Right atrium auricular region (tissue), 2 donors: ENCODE measurements around the gene TMEM11. TPM values are rescaled to one million over a fixed set of nuclear protein-coding genes. Genes with fewer than 3 reads are reported as not detected.

Experiments
- DNase-seq: peaks from one replicate; pipeline ENCODE4 v3.0.0-alpha.2; 2019; ENCODE audit warnings: low spot score
- H3K27ac ChIP-seq, 2 donors: fragments of 200-600 bp; sonication (generic); 1 replicate in 1 of 2; 2 replicates in 1 of 2; pipeline ENCODE4 v1.5.1; 2016 to 2019
- H3K27me3 ChIP-seq, 2 donors: fragments of 200-600 bp; sonication (generic); one replicate each; pipeline versions ENCODE4 v1.5.1 to v1.6.0; 2017 to 2019
- H3K36me3 ChIP-seq: fragments of 200-600 bp; sonication (generic); one replicate; pipeline ENCODE4 v1.5.1; 2016
- H3K4me1 ChIP-seq, 2 donors: fragments of 200-600 bp; sonication (generic); one replicate each; pipeline versions ENCODE4 v1.5.1 to v1.6.0; 2017 to 2019
- H3K4me3 ChIP-seq, 2 donors: fragments of 200-600 bp; sonication (generic); 1 replicate in 1 of 2; 2 replicates in 1 of 2; pipeline ENCODE4 v1.5.1; 2017 to 2019; ENCODE audit warnings: mild to moderate bottlenecking in 1 of 2, moderate library complexity in 1 of 2
- H3K9me3 ChIP-seq, 2 donors: fragments of 200-600 bp; sonication (generic); one replicate each; pipeline ENCODE4 v1.5.1; 2019
- total RNA-seq, 2 donors: library from RNA; depleted of rRNA; stranded (reverse); fragments of >200 nt; gene quantifications; one replicate each; pipeline ENCODE4 v1.1.0, GENCODE V29; 2016
- TF ChIP-seq, protein P1 (sequence below), 2 donors: fragments of 200-600 bp; sonication (generic); IDR thresholded peaks; one replicate each; pipeline ENCODE4 v1.5.1; 2019; ENCODE audit warnings: antibody characterized with exemption in 2 of 2

The TMEM11 gene
- total RNA-seq, 2 donors from 2014 or later = 25.5 to 27.2 TPM

DNA sequence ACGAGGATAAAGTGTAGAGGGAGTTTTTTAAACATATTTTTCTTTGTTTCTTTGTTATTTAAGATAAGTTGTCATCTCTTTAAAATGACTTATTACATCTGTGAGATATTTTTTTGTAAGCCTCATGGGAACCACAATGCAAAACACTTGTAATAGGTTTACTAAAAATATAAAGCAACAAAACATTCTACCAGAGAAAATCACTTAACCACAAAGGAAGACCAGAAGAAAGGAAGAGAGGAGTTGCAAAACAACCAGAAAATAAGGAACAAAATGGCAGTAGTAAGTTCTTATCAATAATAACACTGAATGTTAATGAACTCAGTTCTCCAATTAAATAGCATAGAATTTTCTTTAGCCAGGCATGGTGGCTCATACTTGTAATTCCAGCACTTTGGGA is 64.3 kb downstream of the TMEM11 start:
- no peak for DNase-seq
- no peaks in the 10 kb centered on the region for H3K27me3 ChIP-seq
- H3K27ac ChIP-seq = no peak overlapping the region
- TF ChIP-seq, protein P1, sequence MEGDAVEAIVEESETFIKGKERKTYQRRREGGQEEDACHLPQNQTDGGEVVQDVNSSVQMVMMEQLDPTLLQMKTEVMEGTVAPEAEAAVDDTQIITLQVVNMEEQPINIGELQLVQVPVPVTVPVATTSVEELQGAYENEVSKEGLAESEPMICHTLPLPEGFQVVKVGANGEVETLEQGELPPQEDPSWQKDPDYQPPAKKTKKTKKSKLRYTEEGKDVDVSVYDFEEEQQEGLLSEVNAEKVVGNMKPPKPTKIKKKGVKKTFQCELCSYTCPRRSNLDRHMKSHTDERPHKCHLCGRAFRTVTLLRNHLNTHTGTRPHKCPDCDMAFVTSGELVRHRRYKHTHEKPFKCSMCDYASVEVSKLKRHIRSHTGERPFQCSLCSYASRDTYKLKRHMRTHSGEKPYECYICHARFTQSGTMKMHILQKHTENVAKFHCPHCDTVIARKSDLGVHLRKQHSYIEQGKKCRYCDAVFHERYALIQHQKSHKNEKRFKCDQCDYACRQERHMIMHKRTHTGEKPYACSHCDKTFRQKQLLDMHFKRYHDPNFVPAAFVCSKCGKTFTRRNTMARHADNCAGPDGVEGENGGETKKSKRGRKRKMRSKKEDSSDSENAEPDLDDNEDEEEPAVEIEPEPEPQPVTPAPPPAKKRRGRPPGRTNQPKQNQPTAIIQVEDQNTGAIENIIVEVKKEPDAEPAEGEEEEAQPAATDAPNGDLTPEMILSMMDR (IDR thresholded peaks at IDR 0.05) = no peak
- peaks cover 0 to 9% of the 10 kb centered on the region in 2 donors for H3K9me3 ChIP-seq
- no peaks in the 10 kb centered on the region for H3K4me1 ChIP-seq
- no peak overlapping the region for H3K4me3 ChIP-seq
- H3K36me3 ChIP-seq = no peaks in the 10 kb centered on the region

Other genes with a start within 250 kb of the TMEM11 start
- gene USP22, start 171.2 kb downstream of the TMEM11 start, total RNA-seq = 100 to 1,000 TPM; 151 to 179 TPM
- 10 to 100 TPM; 35.8 to 45.3 TPM for gene DHRS7B, start 87.2 kb downstream of the TMEM11 start, total RNA-seq
- 10 to 100 TPM; 15.4 to 17.0 TPM for gene NATD1, start 39.2 kb upstream of the TMEM11 start, total RNA-seq
- gene MAP2K3, start 70.5 kb upstream of the TMEM11 start, total RNA-seq = 10 to 100 TPM; 37.8 to 43.8 TPM
- 10 to 100 TPM; 12.0 to 17.3 TPM for gene KCNJ12, start 162.2 kb upstream of the TMEM11 start, total RNA-seq